GM12873 (cell line): ENCODE results near the gene DNAJC6.

Experiments
- CTCF ChIP-seq: IDR thresholded peaks from 2 replicates; pipeline ENCODE4 v1.5.1; 2012; ENCODE audit warnings: low read depth, mild to moderate bottlenecking, moderate library complexity, low read length, control low read depth; ENCODE audit not compliant: insufficient read depth; ENCODE audit errors: missing control alignments

Gene DNAJC6

GRCh38 chr1:65395887-65396612 is 86.7 kb downstream of the DNAJC6 start:
- no peak for TF ChIP-seq CTCF

GRCh38 chr1:65398083-65398482 is 88.7 kb downstream of the DNAJC6 start:
- TF ChIP-seq CTCF, result no peak

- TF ChIP-seq CTCF, result no peak
These were observed 89.7 kb downstream of the DNAJC6 start for GRCh38 chr1:65399003-65399402.

- TF ChIP-seq CTCF, result no peak
These were observed 92.3 kb downstream of the DNAJC6 start for GRCh38 chr1:65401612-65402011.

GRCh38 chr1:65404941-65405340 is 95.6 kb downstream of the DNAJC6 start:
- TF ChIP-seq CTCF, result no peak

GRCh38 chr1:65407877-65408276 is 98.5 kb downstream of the DNAJC6 start:
- TF ChIP-seq CTCF, result no peak

- no peak for TF ChIP-seq CTCF
These were observed 100.0 kb downstream of the DNAJC6 start for GRCh38 chr1:65409314-65409713.
